ENCODE measurements around the gene LGALS3BP. TPM values are rescaled to one million over a fixed set of nuclear protein-coding genes. Genes with fewer than 3 reads are reported as not detected.

The LGALS3BP gene
- total RNA-seq, 1 experiment from 2014 or later: 69.8 TPM

DNA sequence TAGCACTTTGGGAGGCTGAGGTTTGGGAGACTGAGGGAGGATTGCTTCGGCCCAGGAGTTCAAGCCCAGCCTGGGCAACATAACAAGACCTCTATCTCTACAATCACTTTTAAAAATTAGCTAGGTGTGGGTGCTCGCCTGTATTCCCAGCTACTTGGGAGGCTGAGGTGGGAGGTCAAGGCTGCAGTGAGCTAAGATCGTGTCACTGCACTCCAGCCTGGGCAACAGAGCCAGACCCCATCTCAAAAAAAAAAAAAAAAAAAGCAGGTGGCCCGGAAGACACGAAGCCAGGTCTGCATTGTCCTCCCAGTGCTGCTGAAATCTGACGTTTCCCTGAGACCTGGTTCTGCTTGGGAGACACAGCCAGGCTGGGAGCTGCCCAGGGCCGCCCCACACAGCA is 35.7 kb downstream of the LGALS3BP start:
- Histone ChIP-seq H2BK12ac (ENCODE audit: insufficient read length, low read depth, low read length) (no peak overlapping the region), H2BK120ac (ENCODE audit: low read depth, low read length, poor library complexity, severe bottlenecking) (no peak overlapping the region), H3K14ac (ENCODE audit: insufficient read depth, low read length) (no peak overlapping the region), H4K91ac (ENCODE audit: insufficient read length, low read depth, low read length) (no peak overlapping the region), H3K9ac (ENCODE audit: extremely low read depth, insufficient read length, low read length) (no peak overlapping the region), H3K23me2 (ENCODE audit: insufficient read length, low read depth, low read length, poor library complexity, severe bottlenecking) (no peaks in the 10 kb centered on the region), H3K27me3 (ENCODE audit: insufficient read depth, low read length) (no peaks in the 10 kb centered on the region), H4K20me1 (ENCODE audit: control insufficient read depth, insufficient read depth, insufficient read length) (no peaks in the 10 kb centered on the region), H3K56ac (ENCODE audit: insufficient read length, low read depth, low read length) (no peak overlapping the region), H3K4me1 (ENCODE audit: insufficient read depth, low read length) (no peaks in the 10 kb centered on the region), H3T11ph (ENCODE audit: low read length) (no peak overlapping the region), H2BK15ac (ENCODE audit: low read depth, low read length) (no peak overlapping the region), H2BK20ac (ENCODE audit: low read depth, low read length, poor library complexity, severe bottlenecking) (no peak overlapping the region), H2BK5ac (ENCODE audit: insufficient read length, low read length) (no peak overlapping the region), H2AFZ (ENCODE audit: low read length) (no peak overlapping the region), H4K8ac (replicated peaks; ENCODE audit: insufficient read length, low read depth, low read length) (no peak overlapping the region), H2AK5ac (ENCODE audit: insufficient read length, low read length) (no peak overlapping the region), H3K4me2 (ENCODE audit: insufficient read depth, insufficient read length, low read length) (no peak overlapping the region), H3K9me3 (ENCODE audit: control insufficient read depth, low read depth, low read length) (no peaks in the 10 kb centered on the region), H3K27ac (ENCODE audit: insufficient read length, low read depth, low read length) (no peak overlapping the region), H3K4ac (ENCODE audit: low read depth, low read length) (no peak overlapping the region), H3K18ac (ENCODE audit: insufficient read length, low read depth, low read length) (no peak overlapping the region), H3K79me1 (ENCODE audit: insufficient read depth, low read depth, low read length, poor library complexity, severe bottlenecking) (no peaks in the 10 kb centered on the region), H4K5ac (ENCODE audit: insufficient read length, low read depth, low read length) (no peak overlapping the region), H3K23ac (ENCODE audit: insufficient read length, low read depth, low read length) (no peak overlapping the region), H3K79me2 (ENCODE audit: insufficient read depth, low read length) (no peaks in the 10 kb centered on the region)
- H3K9me3 Mint-ChIP-seq: no peaks in the 10 kb centered on the region; a peak in 1 of 5 replicates
- no CpG with 5 or more reads among the region's 7 CpGs for WGBS (ENCODE audit: extremely low coverage, insufficient read length, low lambda C conversion rate)
- no peak overlapping the region for H3K27ac Mint-ChIP-seq
- no peaks in the 10 kb centered on the region for H3K36me3 Mint-ChIP-seq (ENCODE audit: insufficient read depth in 1 of 3, low read depth in 3 of 3)
- peaks cover 14% of the 10 kb centered on the region for H3K27me3 Mint-ChIP-seq (ENCODE audit: low read depth)
- no peak overlapping the region for H3K4me3 Mint-ChIP-seq
- TF ChIP-seq, protein P1, sequence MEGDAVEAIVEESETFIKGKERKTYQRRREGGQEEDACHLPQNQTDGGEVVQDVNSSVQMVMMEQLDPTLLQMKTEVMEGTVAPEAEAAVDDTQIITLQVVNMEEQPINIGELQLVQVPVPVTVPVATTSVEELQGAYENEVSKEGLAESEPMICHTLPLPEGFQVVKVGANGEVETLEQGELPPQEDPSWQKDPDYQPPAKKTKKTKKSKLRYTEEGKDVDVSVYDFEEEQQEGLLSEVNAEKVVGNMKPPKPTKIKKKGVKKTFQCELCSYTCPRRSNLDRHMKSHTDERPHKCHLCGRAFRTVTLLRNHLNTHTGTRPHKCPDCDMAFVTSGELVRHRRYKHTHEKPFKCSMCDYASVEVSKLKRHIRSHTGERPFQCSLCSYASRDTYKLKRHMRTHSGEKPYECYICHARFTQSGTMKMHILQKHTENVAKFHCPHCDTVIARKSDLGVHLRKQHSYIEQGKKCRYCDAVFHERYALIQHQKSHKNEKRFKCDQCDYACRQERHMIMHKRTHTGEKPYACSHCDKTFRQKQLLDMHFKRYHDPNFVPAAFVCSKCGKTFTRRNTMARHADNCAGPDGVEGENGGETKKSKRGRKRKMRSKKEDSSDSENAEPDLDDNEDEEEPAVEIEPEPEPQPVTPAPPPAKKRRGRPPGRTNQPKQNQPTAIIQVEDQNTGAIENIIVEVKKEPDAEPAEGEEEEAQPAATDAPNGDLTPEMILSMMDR (conservative IDR thresholded peaks at IDR 0.05): no peak
- DNase-seq: no peak
- peaks cover 0 to 16% of the 10 kb centered on the region in 2 experiments; a peak in 1 of 4 replicates for H3K4me1 Mint-ChIP-seq
